GM12873 (cell line): ENCODE results near the gene PPP2R5C.
A peak's percentile ranks its signal among the peaks of the same experiment; 100 is the strongest.

ENCODE experiments used
- CTCF ChIP-seq: IDR thresholded peaks from 2 replicates; pipeline ENCODE4 v1.5.1; 2012; ENCODE audit warnings: low read depth, mild to moderate bottlenecking, moderate library complexity, low read length, control low read depth; ENCODE audit not compliant: insufficient read depth; ENCODE audit errors: missing control alignments

The PPP2R5C gene

GRCh38 chr14:101957406-101958234 lies 196.1 kb downstream of the PPP2R5C start:
- no peak for TF ChIP-seq CTCF

GRCh38 chr14:101958418-101959180 lies 197.1 kb downstream of the PPP2R5C start:
- TF ChIP-seq CTCF, result no peak

GRCh38 chr14:101959277-101959676 lies 197.8 kb downstream of the PPP2R5C start:
- TF ChIP-seq CTCF, result no peak

GRCh38 chr14:101960225-101960624 lies 198.7 kb downstream of the PPP2R5C start:
- peak; percentile 41 for TF ChIP-seq CTCF

GRCh38 chr14:101961011-101961721 lies 199.7 kb downstream of the PPP2R5C start:
- TF ChIP-seq CTCF, result peak; percentile 100

- TF ChIP-seq CTCF, result no peak
Observed at GRCh38 chr14:101961746-101962502, 200.4 kb downstream of the PPP2R5C start.
